RWPE1 (cell line): ENCODE measurements around the gene ZDHHC5.
"Not testable (repeated sequence)": the region's sequence is repeated elsewhere in the genome, so short reads cannot be mapped to it uniquely, and the experiment has no call there.

Experiments
- CTCF ChIA-PET: fragments of 350-600 bp; sonication (Branson Sonifier 250); formaldehyde crosslinking; extraction: SDS; loops from one replicate; lab custom pipeline; 2021; lab: Yijun Ruan, JAX
- POLR2A ChIA-PET: fragments of 400-600 bp; formaldehyde crosslinking; extraction: SDS; loops from one replicate; lab custom pipeline; 2020; ENCODE audit warnings: antibody characterized with exemption; ENCODE audit not compliant: low non-redundant PET; lab: Yijun Ruan, JAX
- DNase-seq: peaks from one replicate; pipeline ENCODE4 v3.0.0; 2012; ENCODE audit warnings: low spot score
- H3K27ac ChIP-seq: fragments of 450-650 bp; 2 replicates; pipeline ENCODE4 v1.5.1; 2017
- TF ChIP-seq, protein P1 (sequence below): fragments of 450-650 bp; conservative IDR thresholded peaks from 2 replicates; pipeline ENCODE4 v1.5.1; 2017; ENCODE audit warnings: low read depth, mild to moderate bottlenecking

ZDHHC5 gene

DNA sequence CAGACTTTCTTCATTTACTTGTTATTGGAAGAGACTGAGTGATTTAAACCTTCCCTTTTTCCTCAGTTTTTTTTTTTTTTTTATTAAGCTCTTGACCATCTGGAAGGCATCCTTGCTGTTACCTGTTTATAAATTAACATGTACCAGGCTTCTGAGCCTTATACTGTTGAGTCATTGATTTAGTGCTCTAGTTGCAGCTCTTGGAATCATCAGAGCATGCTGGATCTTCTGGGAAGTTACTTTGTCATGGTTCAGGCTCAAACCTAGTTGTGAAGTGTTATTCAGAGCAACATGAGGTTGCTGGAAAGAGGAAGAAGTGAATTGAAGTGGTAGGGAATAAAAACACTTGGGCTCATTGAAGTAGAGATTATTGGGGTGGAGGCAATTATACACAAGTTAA is 6.3 kb downstream of the ZDHHC5 start:
- DNase-seq: no peak
- ChIA-PET POLR2A (no interaction called here), CTCF (no interaction called here)
- H3K27ac ChIP-seq: no peak overlapping the region
- TF ChIP-seq, protein P1, sequence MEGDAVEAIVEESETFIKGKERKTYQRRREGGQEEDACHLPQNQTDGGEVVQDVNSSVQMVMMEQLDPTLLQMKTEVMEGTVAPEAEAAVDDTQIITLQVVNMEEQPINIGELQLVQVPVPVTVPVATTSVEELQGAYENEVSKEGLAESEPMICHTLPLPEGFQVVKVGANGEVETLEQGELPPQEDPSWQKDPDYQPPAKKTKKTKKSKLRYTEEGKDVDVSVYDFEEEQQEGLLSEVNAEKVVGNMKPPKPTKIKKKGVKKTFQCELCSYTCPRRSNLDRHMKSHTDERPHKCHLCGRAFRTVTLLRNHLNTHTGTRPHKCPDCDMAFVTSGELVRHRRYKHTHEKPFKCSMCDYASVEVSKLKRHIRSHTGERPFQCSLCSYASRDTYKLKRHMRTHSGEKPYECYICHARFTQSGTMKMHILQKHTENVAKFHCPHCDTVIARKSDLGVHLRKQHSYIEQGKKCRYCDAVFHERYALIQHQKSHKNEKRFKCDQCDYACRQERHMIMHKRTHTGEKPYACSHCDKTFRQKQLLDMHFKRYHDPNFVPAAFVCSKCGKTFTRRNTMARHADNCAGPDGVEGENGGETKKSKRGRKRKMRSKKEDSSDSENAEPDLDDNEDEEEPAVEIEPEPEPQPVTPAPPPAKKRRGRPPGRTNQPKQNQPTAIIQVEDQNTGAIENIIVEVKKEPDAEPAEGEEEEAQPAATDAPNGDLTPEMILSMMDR: no peak

DNA sequence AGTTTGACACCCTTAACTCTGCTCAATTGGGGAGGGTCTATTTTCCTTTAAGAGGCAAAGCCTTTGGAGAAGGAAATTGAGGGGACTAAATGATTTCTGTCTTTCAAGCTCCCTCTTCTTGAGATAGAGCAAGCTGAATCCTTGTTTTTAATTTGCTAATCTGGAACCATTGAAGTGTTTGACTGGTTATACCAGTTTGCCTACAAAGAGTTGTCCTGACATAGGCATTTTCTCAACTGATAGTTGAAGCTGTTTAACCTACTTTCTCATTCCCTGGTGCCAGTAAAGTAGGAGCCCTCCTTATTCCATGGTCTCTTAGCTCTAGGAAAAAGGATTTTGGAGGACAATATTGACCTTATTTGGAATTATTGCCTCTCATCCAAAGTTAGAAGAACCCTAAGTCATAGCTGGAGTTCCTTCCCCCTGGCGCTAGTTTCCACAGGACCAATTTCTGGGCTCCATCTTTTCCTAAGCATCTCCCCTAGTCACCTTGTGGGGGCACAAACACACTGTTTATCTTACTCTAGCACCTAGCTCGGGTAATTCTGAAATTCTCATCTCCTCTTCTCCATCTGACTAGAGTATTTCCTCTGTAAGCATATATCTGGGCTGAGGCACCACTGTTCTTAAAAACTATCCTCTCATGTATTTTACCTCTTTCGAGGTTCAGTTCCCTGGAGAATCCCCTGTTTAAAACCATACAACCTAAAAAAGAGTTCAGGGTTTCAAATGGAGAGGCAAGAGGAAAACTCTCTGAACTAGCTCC is 7.4 kb downstream of the ZDHHC5 start:
- TF ChIP-seq, protein P1: no peak
- CTCF ChIA-PET: interaction anchor here (0.6 kb wide), 1 partner anchor 33 kb away, joined by 3 read pairs; no protein-coding TSS in a partner anchor
- POLR2A ChIA-PET: no interaction called here
- no peak overlapping the region for H3K27ac ChIP-seq
- no peak for DNase-seq

DNA sequence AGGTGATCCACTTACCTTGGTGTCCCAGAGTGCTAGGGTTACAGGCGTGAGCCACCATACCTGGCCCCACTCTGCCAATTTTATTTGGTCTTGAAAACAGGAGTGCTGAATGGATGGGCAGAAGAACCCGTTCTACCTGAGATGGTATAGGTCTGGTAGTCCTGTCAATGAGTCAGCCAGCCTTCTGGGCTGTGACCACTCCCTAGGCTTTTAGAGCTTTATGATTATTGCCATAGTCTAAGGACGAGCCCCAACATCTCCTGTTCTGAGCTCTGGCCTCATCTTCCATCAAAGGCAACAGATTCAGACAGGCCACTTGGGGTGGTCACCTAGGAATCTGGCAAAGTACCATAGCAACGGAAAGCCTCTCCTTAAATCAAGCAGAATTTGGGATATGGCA is 11.5 kb downstream of the ZDHHC5 start:
- TF ChIP-seq, protein P1: no peak
- DNase-seq: peak; percentile 79
- ChIA-PET CTCF (no interaction called here), POLR2A (no interaction called here)
- peak overlapping the region; percentile 98 for H3K27ac ChIP-seq

DNA sequence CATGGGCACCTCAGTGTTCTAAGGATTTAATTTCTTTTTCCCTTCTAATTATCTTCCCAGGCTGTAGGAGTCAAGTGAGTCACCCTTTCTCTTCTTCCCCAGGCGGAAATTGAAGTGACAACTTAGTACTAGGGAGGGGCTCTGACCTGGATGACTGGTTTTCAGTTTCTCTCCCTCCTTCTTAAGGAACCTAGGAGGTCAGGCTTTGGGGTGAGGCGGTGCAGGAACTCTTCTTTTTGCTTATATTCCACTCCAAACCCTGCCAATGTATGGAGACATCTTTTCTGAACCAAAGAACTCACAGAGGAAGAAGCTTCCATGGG is 12.6 kb downstream of the ZDHHC5 start:
- DNase-seq: peak; percentile 62
- TF ChIP-seq, protein P1: no peak
- CTCF ChIA-PET: interaction anchor here (0.7 kb wide), 1 partner anchor 101 kb away, joined by 3 read pairs; no protein-coding TSS in a partner anchor
- POLR2A ChIA-PET: no interaction called here
- peak overlapping the region; percentile 98 for H3K27ac ChIP-seq

DNA sequence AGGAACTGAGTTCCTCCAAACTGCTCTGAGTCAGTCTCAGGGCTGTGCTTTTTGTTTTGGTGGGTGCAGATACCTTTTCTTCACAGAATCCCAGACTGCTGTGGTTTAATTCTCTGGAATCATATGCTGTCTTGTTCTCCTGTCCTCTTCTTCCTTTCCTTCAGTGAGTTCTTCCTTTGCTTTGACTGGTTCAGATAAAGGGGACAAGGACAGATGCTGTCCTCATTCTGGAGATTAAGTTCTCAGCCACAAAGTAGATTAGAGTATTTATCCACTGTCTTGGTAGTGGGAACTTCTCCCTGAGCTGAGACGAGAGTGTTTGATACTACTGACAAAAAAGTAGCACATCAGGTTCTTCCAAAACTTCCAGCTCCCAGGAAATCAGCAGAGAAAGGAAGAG is 13.3 kb downstream of the ZDHHC5 start:
- ChIA-PET CTCF (interaction anchor here (0.7 kb wide), 1 partner anchor 101 kb away, joined by 3 read pairs; no protein-coding TSS in a partner anchor), POLR2A (interaction anchor here (0.5 kb wide), 1 partner anchor 14 kb away, joined by 7 read pairs; no protein-coding TSS in a partner anchor)
- H3K27ac ChIP-seq: no peak overlapping the region
- TF ChIP-seq, protein P1: no peak
- DNase-seq: no peak

DNA sequence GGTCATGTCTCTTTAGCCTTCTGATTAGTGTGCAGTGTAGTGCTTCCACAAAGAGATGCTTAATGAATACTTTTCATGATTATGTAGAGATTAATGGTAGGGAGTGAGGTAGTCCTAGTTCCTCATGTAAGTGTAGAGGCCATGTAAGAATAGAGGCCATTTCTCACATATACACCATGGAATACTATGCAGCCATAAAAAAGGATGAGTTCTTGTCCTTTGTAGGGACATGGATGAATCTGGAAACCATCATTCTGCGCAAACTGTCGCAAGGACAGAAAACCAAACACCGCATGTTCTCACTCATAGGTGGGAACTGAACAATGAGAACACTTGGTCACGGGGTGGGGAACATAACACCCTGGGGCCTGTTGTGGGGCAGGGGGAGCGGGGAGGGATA is 22.6 kb downstream of the ZDHHC5 start:
- DNase-seq, POLR2A ChIA-PET, CTCF ChIA-PET, H3K27ac ChIP-seq: not testable (repeated sequence)

DNA sequence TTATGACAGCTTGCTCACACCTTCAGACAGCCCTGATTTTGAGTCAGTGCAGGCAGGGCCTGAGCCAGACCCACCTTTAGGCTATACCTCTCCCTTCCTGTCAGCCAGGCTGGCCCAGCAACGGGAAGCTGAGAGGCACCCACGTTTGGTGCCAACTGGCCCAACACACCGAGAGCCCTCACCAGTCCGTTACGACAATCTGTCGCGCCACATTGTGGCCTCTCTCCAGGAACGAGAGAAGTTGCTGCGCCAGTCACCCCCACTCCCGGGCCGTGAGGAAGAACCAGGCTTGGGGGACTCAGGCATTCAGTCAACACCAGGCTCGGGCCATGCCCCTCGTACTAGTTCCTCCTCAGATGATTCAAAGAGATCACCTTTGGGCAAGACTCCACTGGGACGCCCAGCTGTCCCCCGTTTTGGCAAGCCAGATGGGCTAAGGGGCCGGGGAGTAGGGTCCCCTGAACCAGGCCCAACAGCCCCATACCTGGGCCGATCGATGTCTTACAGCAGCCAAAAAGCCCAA is 31.0 kb downstream of the ZDHHC5 start:
- ChIA-PET POLR2A (no interaction called here), CTCF (interaction anchor here (0.6 kb wide), 2 partner anchors 131 to 449 kb away, joined by 3 read pairs; no protein-coding TSS in a partner anchor)
- TF ChIP-seq, protein P1: no peak
- peak overlapping the region; percentile 37 for H3K27ac ChIP-seq
- DNase-seq: no peak
